HCT116 (cell line): ENCODE measurements around the gene ANKZF1. TPM values are rescaled to one million over a fixed set of nuclear protein-coding genes. Genes with fewer than 3 reads are reported as not detected.

Source experiments
- ATAC-seq: fragments of 200-7000 bp; cut with Tn5 transposase; 2 replicates; pipeline ENCODE4 v1.9.1; 2020; ENCODE audit warnings: mild to moderate bottlenecking, moderate library complexity
- BruUV-seq: library from RNA; stranded (reverse); fragments of 400-500 nt; replicated peaks from 2 replicates; lab custom pipeline; 2021; lab: Mats Ljungman, UMichigan
- CTCF ChIA-PET: fragments of 300-600 bp; sonication (Branson Sonifier 250); formaldehyde crosslinking; loops from one replicate; lab custom pipeline; 2021; ENCODE audit warnings: antibody characterized with exemption; lab: Charles Lee
- POLR2A ChIA-PET: fragments of 300-600, 350-600 bp; sonication (Branson Sonifier 250); formaldehyde crosslinking; loops from one replicate; lab custom pipeline; 2021; ENCODE audit warnings: antibody characterized with exemption; lab: Charles Lee
- RAD21 ChIA-PET, 2 experiments: fragments of 300-600 bp; sonication (Branson Sonifier 250); formaldehyde crosslinking; loops; one replicate each; lab custom pipeline; 2023; ENCODE audit warnings: low total read pairs in 2 of 2; ENCODE audit not compliant: uncharacterized antibody in 2 of 2, unreplicated experiment in 2 of 2, low non-redundant PET in 1 of 2; lab: Charles Lee
- DNase-seq: peaks from one replicate; pipeline ENCODE4 v3.0.0-alpha.2; 2010; ENCODE audit warnings: low read depth, low spot score
- H2AFZ ChIP-seq: fragments of 200-600 bp; shearing (Covaris generic), sonication (generic); 2 replicates; pipeline ENCODE4 v1.6.1; 2017; ENCODE audit warnings: low read depth, mixed run types, mixed read lengths, antibody characterized with exemption, low read length; ENCODE audit not compliant: poor library complexity, severe bottlenecking
- H3K27ac ChIP-seq: 2 replicates; pipeline ENCODE4 v1.5.1; 2012; ENCODE audit warnings: low read depth, low read length
- H3K27me3 ChIP-seq: fragments of 200-600 bp; sonication (generic); 2 replicates; pipeline ENCODE4 v1.6.1; 2016; ENCODE audit warnings: mixed run types, low read length, mixed read lengths; ENCODE audit not compliant: insufficient read depth
- H3K36me3 ChIP-seq, 2 experiments: fragments of 200-500 bp in 1 of 2; fragments of 200-600 bp in 1 of 2; sonication (Bioruptor generic) in 1 of 2; sonication (generic) in 1 of 2; 2 replicates each; pipeline versions ENCODE4 v1.5.1 to v1.6.1; 2014 to 2016; ENCODE audit warnings: low read length in 2 of 2, inconsistent platforms in 1 of 2, mixed read lengths in 1 of 2, mixed run types in 1 of 2; ENCODE audit not compliant: insufficient read depth in 2 of 2, control insufficient read depth in 1 of 2
- H3K4me1 ChIP-seq, 2 experiments: fragments of 200-600 bp in 1 of 2; sonication (generic) in 1 of 2; 2 replicates each; pipeline versions ENCODE4 v1.5.1 to v1.6.1; 2012 to 2017; ENCODE audit warnings: low read length in 2 of 2, inconsistent platforms in 1 of 2, mild to moderate bottlenecking in 1 of 2, mixed read lengths in 1 of 2, mixed run types in 1 of 2, moderate library complexity in 1 of 2; ENCODE audit not compliant: insufficient read depth in 2 of 2, control insufficient read depth in 1 of 2
- H3K4me2 ChIP-seq: fragments of 200-600 bp; sonication (generic); 2 replicates; pipeline ENCODE4 v1.6.1; 2017; ENCODE audit warnings: mixed run types, low read length, mixed read lengths
- H3K4me3 ChIP-seq, 2 experiments: fragments of 200-600 bp in 1 of 2; sonication (generic) in 1 of 2; replicated peaks in 1 of 2; 2 replicates each; pipeline ENCODE4 v1.5.1; 2011 to 2016; ENCODE audit warnings: low read length in 2 of 2, control low read depth in 1 of 2, low read depth in 1 of 2, mild to moderate bottlenecking in 1 of 2, mixed read lengths in 1 of 2, mixed run types in 1 of 2
- H3K79me2 ChIP-seq: fragments of 200-600 bp; sonication (generic); 2 replicates; pipeline ENCODE4 v1.6.1; 2017; ENCODE audit warnings: mild to moderate bottlenecking, mixed run types, low read length, moderate library complexity, mixed read lengths; ENCODE audit not compliant: insufficient read depth
- H3K9ac ChIP-seq: fragments of 200-600 bp; sonication (generic); 2 replicates; pipeline ENCODE4 v1.6.1; 2016; ENCODE audit warnings: low read length, mixed read lengths
- H3K9me2 ChIP-seq: fragments of 200-600 bp; sonication (generic), shearing (Covaris generic); 2 replicates; pipeline ENCODE4 v1.6.1; 2017; ENCODE audit warnings: mixed run types, mild to moderate bottlenecking, moderate library complexity; ENCODE audit not compliant: insufficient read depth
- H3K9me3 ChIP-seq, 2 experiments: fragments of 200-500 bp in 1 of 2; fragments of 200-600 bp in 1 of 2; sonication (Bioruptor generic) in 1 of 2; sonication (generic) in 1 of 2; 2 replicates each; pipeline ENCODE4 v1.6.1; 2014 to 2017; ENCODE audit warnings: low read length in 2 of 2, mixed read lengths in 2 of 2, inconsistent platforms in 1 of 2, low read depth in 1 of 2, mild to moderate bottlenecking in 1 of 2, mixed run types in 1 of 2, moderate library complexity in 1 of 2; ENCODE audit not compliant: control insufficient read depth in 1 of 2, insufficient read depth in 1 of 2
- H4K20me1 ChIP-seq: fragments of 200-600 bp; sonication (generic), shearing (Covaris generic); 2 replicates; pipeline ENCODE4 v1.6.1; 2017; ENCODE audit warnings: mixed run types, mild to moderate bottlenecking, moderate library complexity; ENCODE audit not compliant: insufficient read depth
- ELF1 ChIP-seq: IDR thresholded peaks from 2 replicates; pipeline ENCODE4 v1.6.1; 2012; ENCODE audit warnings: low read depth, borderline replicate concordance
- FOSL1 ChIP-seq: IDR thresholded peaks from 2 replicates; pipeline ENCODE4 v1.6.1; 2012; ENCODE audit warnings: low read depth
- JUND ChIP-seq: IDR thresholded peaks from 2 replicates; pipeline ENCODE4 v1.6.1; 2012
- RAD21 ChIP-seq: IDR thresholded peaks from 2 replicates; pipeline ENCODE4 v1.6.1; 2012; ENCODE audit warnings: low read depth, mild to moderate bottlenecking
- SIN3A ChIP-seq: IDR thresholded peaks from 2 replicates; pipeline ENCODE4 v1.6.1; 2012; ENCODE audit warnings: low read depth
- SP1 ChIP-seq: IDR thresholded peaks from 2 replicates; pipeline ENCODE4 v1.6.1; 2012; ENCODE audit warnings: low read depth
- SRF ChIP-seq: IDR thresholded peaks from 2 replicates; pipeline ENCODE4 v1.6.1; 2012; ENCODE audit warnings: low read depth
- ZFX ChIP-seq: fragments of 450-650 bp; IDR thresholded peaks from 2 replicates; pipeline ENCODE4 v1.6.1; 2017
- ZNF274 ChIP-seq: fragments of 200-500 bp; sonication (Bioruptor generic); IDR thresholded peaks from 2 replicates; pipeline ENCODE4 v1.6.1; 2014; ENCODE audit warnings: mild to moderate bottlenecking, low read depth, low read length, inconsistent platforms
- intact Hi-C: fragments of 100-400 bp; cut with micrococcal nuclease; formaldehyde crosslinking; loops from 2 replicates; pipeline ENCODE4 v1.10.0; 2022
- total RNA-seq: library from RNA; stranded (reverse); gene quantifications from one replicate; pipeline ENCODE4 v1.2.1, GENCODE V29; 2021; ENCODE audit not compliant: unreplicated experiment

The ANKZF1 gene
- total RNA-seq, 1 experiment from 2014 or later, result 64.7 TPM

GRCh38 chr2:219205165-219205538 lies 24.5 kb upstream of the ANKZF1 start:
- ATAC-seq, result no peak
- TF ChIP-seq ELF1, result no peak
- no peak for TF ChIP-seq FOSL1
- Histone ChIP-seq H3K4me1 (peaks cover 11 to 17% of the 10 kb centered on the region in 2 experiments), H3K79me2 (no peaks in the 10 kb centered on the region), H3K27ac (no peak overlapping the region), H3K27me3 (no peaks in the 10 kb centered on the region), H3K4me2 (no peak overlapping the region), H3K9me2 (no peaks in the 10 kb centered on the region), H3K9ac (no peak overlapping the region), H4K20me1 (no peaks in the 10 kb centered on the region), H3K4me3 (no peak overlapping the region), H2AFZ (no peak overlapping the region), H3K36me3 (peaks cover 10 to 13% of the 10 kb centered on the region in 2 experiments; a peak in 3 of 4 replicates), H3K9me3 (peaks cover 0 to 9% of the 10 kb centered on the region in 2 experiments; a peak in 2 of 4 replicates)
- RAD21 ChIA-PET, result no interaction called here
- CTCF ChIA-PET, result no interaction called here
- DNase-seq, result no peak
- intact Hi-C loops, result no loop called here
- BruUV-seq, result no TSS peak
- POLR2A ChIA-PET, result no interaction called here

- H3K27ac ChIP-seq, result peak overlapping the region; percentile 68
- ATAC-seq, result no peak; the same call in 1 of the 2 replicates
- H3K4me1 ChIP-seq, result peaks cover 11 to 17% of the 10 kb centered on the region in 2 experiments
- no peaks in the 10 kb centered on the region for H4K20me1 ChIP-seq
- peaks cover 10 to 13% of the 10 kb centered on the region in 2 experiments; a peak in 3 of 4 replicates for H3K36me3 ChIP-seq
- H2AFZ ChIP-seq, result no peak overlapping the region
- no peaks in the 10 kb centered on the region for H3K27me3 ChIP-seq
- no peak for DNase-seq
- ChIA-PET RAD21 (no interaction called here), CTCF (interaction anchor here (1.1 to 1.7 kb wide), 3 partner anchors 9 to 89 kb away, joined by 3 to 6 read pairs (median 5); no protein-coding TSS in a partner anchor), POLR2A (interaction anchor here (1.0 to 2.2 kb wide), 5 partner anchors 9 to 43 kb away, joined by 3 to 18 read pairs (median 5); partner anchors contain the start of gene CNPPD1)
- no peaks in the 10 kb centered on the region for H3K9me2 ChIP-seq
- no peaks in the 10 kb centered on the region for H3K79me2 ChIP-seq
- peak overlapping the region; percentile 67 for H3K4me3 ChIP-seq
- TF ChIP-seq SP1, result no peak
- TF ChIP-seq ZNF274, result no peak
- no peak for TF ChIP-seq ELF1
- TF ChIP-seq RAD21, result no peak
- no peak for TF ChIP-seq SRF
- no peak for TF ChIP-seq ZFX
- no peak for TF ChIP-seq SIN3A
- TF ChIP-seq JUND, result no peak
- no TSS peak for BruUV-seq
- intact Hi-C loops, result loop anchor here (2.0 kb wide), 1 partner anchor 29 kb away; the partner anchor contains the start of gene CNPPD1
- H3K9me3 ChIP-seq, result peaks cover 0 to 9% of the 10 kb centered on the region in 2 experiments; a peak in 2 of 4 replicates
- peak overlapping the region; percentile 77 for H3K9ac ChIP-seq
- peak overlapping the region; percentile 94 for H3K4me2 ChIP-seq
Measured at GRCh38 chr2:219205981-219206327, 23.7 kb upstream of the ANKZF1 start.
